ENCODE results near the gene PGM5. TPM values are rescaled to one million over a fixed set of nuclear protein-coding genes. Genes with fewer than 3 reads are reported as not detected.
"Not testable (repeated sequence)": the region's sequence is repeated elsewhere in the genome, so short reads cannot be mapped to it uniquely, and the experiment has no call there.

Gene PGM5
- total RNA-seq, 1 donor from 2014 or later: not detected

GRCh38 chr9:68342265-68343025 lies 14.0 kb upstream of the PGM5 start:
- not testable (repeated sequence) for H3K9me3 Mint-ChIP-seq (ENCODE audit: low read depth); H3K4me1 Mint-ChIP-seq (ENCODE audit: low read depth); DNase-seq (ENCODE audit: low spot score); H3K4me3 Mint-ChIP-seq (ENCODE audit: unreplicated experiment); H3K36me3 Mint-ChIP-seq (ENCODE audit: low read depth); H3K27ac Mint-ChIP-seq (ENCODE audit: unreplicated experiment)
- TF ChIP-seq, protein P1, sequence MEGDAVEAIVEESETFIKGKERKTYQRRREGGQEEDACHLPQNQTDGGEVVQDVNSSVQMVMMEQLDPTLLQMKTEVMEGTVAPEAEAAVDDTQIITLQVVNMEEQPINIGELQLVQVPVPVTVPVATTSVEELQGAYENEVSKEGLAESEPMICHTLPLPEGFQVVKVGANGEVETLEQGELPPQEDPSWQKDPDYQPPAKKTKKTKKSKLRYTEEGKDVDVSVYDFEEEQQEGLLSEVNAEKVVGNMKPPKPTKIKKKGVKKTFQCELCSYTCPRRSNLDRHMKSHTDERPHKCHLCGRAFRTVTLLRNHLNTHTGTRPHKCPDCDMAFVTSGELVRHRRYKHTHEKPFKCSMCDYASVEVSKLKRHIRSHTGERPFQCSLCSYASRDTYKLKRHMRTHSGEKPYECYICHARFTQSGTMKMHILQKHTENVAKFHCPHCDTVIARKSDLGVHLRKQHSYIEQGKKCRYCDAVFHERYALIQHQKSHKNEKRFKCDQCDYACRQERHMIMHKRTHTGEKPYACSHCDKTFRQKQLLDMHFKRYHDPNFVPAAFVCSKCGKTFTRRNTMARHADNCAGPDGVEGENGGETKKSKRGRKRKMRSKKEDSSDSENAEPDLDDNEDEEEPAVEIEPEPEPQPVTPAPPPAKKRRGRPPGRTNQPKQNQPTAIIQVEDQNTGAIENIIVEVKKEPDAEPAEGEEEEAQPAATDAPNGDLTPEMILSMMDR (IDR thresholded peaks at IDR 0.05): peak; percentile 60
- peaks cover 18% of the 10 kb centered on the region for H3K27me3 Mint-ChIP-seq (ENCODE audit: low read depth)

DNA sequence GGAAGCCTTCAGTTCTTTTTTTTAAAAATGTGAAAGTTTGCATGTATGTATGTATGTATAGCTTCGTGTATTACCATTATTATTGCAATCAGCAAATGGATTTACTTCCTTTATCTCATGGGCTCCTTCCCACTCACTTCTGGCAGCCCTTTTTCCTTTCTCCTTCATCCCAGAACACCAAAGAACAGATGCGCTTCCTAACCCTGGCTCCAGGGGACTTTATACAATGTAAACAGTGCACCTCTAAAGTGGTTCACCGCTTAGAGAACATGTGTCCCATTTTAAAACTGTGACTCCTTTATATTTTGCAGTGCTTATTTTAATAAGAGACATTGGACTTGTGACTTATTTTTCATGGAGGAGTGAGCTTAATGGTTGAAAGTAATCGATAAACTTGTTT lies 13.2 kb upstream of the PGM5 start:
- H3K4me1 Mint-ChIP-seq (ENCODE audit: low read depth): not testable (repeated sequence)
- H3K27me3 Mint-ChIP-seq (ENCODE audit: low read depth): peaks cover 17% of the 10 kb centered on the region

GRCh38 chr9:68343992-68344391 lies 12.4 kb upstream of the PGM5 start:
- not testable (repeated sequence) for H3K36me3 Mint-ChIP-seq (ENCODE audit: low read depth); H3K27ac Mint-ChIP-seq (ENCODE audit: unreplicated experiment); H3K4me1 Mint-ChIP-seq (ENCODE audit: low read depth); DNase-seq (ENCODE audit: low spot score); H3K4me3 Mint-ChIP-seq (ENCODE audit: unreplicated experiment); H3K9me3 Mint-ChIP-seq (ENCODE audit: low read depth)
- peaks cover 21% of the 10 kb centered on the region for H3K27me3 Mint-ChIP-seq (ENCODE audit: low read depth)

More for the DNA sequence above, 13.2 kb upstream of the PGM5 start:
- H3K9me3 Mint-ChIP-seq (ENCODE audit: low read depth); DNase-seq (ENCODE audit: low spot score); H3K27ac Mint-ChIP-seq (ENCODE audit: unreplicated experiment); H3K4me3 Mint-ChIP-seq (ENCODE audit: unreplicated experiment); H3K36me3 Mint-ChIP-seq (ENCODE audit: low read depth): not testable (repeated sequence)

DNA sequence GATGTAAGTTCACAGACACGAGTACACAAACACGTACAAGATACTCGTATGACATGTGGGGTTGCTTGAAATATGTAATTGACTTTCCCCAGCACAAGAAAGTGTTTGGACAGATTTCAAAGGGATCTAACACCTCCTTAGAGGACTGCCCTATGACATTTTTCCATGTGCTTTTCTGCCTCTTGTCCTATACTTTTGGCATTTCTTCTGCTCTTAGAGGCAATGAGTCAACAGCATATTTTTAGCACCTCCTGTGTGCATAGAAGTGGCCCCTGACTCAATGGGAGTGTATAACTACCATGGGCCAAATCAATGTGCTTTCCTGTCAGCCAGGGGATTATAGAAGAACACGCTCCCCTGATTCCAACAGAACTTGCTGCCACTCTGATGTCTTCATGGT lies 4.7 kb upstream of the PGM5 start:
- peaks cover 26% of the 10 kb centered on the region for H3K27me3 Mint-ChIP-seq (ENCODE audit: low read depth)
- not testable (repeated sequence) for H3K27ac Mint-ChIP-seq (ENCODE audit: unreplicated experiment); H3K4me3 Mint-ChIP-seq (ENCODE audit: unreplicated experiment); H3K4me1 Mint-ChIP-seq (ENCODE audit: low read depth); H3K36me3 Mint-ChIP-seq (ENCODE audit: low read depth); H3K9me3 Mint-ChIP-seq (ENCODE audit: low read depth); DNase-seq (ENCODE audit: low spot score)

GRCh38 chr9:68355993-68356379 lies 425 bp upstream of the PGM5 start:
- DNase-seq (ENCODE audit: low spot score); H3K36me3 Mint-ChIP-seq (ENCODE audit: low read depth); H3K9me3 Mint-ChIP-seq (ENCODE audit: low read depth); H3K4me1 Mint-ChIP-seq (ENCODE audit: low read depth); H3K27ac Mint-ChIP-seq (ENCODE audit: unreplicated experiment): not testable (repeated sequence)
- Mint-ChIP-seq H3K27me3 (ENCODE audit: low read depth) (peaks cover 32% of the 10 kb centered on the region), H3K4me3 (ENCODE audit: unreplicated experiment) (peak overlapping the region; percentile 69)

- not testable (repeated sequence) for H3K36me3 Mint-ChIP-seq (ENCODE audit: low read depth); H3K27ac Mint-ChIP-seq (ENCODE audit: unreplicated experiment); H3K4me3 Mint-ChIP-seq (ENCODE audit: unreplicated experiment); H3K4me1 Mint-ChIP-seq (ENCODE audit: low read depth); H3K9me3 Mint-ChIP-seq (ENCODE audit: low read depth)
- H3K27me3 Mint-ChIP-seq (ENCODE audit: low read depth): peaks cover 35% of the 10 kb centered on the region
- DNase-seq (ENCODE audit: low spot score): peak; percentile 89
Measured at GRCh38 chr9:68357119-68357714, 806 bp downstream of the PGM5 start.

GRCh38 chr9:68366933-68367547 lies 10.6 kb downstream of the PGM5 start:
- H3K36me3 Mint-ChIP-seq (ENCODE audit: low read depth); H3K27ac Mint-ChIP-seq (ENCODE audit: unreplicated experiment); H3K9me3 Mint-ChIP-seq (ENCODE audit: low read depth); H3K27me3 Mint-ChIP-seq (ENCODE audit: low read depth); H3K4me1 Mint-ChIP-seq (ENCODE audit: low read depth); DNase-seq (ENCODE audit: low spot score); H3K4me3 Mint-ChIP-seq (ENCODE audit: unreplicated experiment): not testable (repeated sequence)

DNA sequence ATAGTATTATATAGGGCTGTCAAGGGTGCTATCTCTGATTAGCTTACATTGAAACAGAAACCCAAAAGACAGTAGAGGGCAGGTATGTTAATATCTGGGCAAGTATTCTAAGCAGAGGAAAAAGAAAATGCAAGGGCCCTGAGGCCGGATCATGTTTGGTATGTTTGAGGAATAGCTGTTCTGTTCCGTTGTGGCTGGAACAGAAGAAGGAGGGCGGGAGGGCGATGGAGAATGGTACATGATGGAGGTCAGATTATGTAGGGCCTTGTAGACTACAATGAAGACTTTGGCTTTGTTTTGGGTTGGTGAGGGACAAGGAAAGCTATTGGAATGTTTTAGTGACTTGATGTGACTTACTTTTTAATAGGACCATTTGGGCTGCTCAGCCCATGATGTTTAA lies 19.4 kb downstream of the PGM5 start:
- not testable (repeated sequence) for H3K4me3 Mint-ChIP-seq (ENCODE audit: unreplicated experiment); H3K27ac Mint-ChIP-seq (ENCODE audit: unreplicated experiment); DNase-seq (ENCODE audit: low spot score); H3K4me1 Mint-ChIP-seq (ENCODE audit: low read depth); H3K27me3 Mint-ChIP-seq (ENCODE audit: low read depth); H3K36me3 Mint-ChIP-seq (ENCODE audit: low read depth); H3K9me3 Mint-ChIP-seq (ENCODE audit: low read depth)

DNA sequence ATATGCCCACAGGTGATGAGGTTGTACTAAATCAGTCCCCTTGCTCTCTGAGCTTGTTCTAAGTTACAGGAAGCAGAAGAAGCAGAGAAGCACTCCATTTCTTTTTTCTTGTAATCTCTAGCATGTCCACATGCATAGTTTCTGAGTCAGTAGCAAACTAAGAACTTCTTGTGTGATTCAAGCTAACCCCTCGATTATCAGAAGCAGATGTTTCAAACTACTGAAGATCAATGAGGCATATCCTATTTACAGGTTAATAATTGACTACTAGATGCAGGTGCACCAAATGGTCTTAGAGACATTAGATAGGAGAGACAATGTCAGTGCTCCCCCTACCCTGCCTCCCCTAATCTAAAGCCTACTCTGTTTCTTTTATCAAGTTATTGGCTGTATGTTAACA lies 21.3 kb downstream of the PGM5 start:
- not testable (repeated sequence) for H3K4me1 Mint-ChIP-seq (ENCODE audit: low read depth); H3K4me3 Mint-ChIP-seq (ENCODE audit: unreplicated experiment); DNase-seq (ENCODE audit: low spot score); H3K9me3 Mint-ChIP-seq (ENCODE audit: low read depth); H3K27me3 Mint-ChIP-seq (ENCODE audit: low read depth); H3K36me3 Mint-ChIP-seq (ENCODE audit: low read depth); H3K27ac Mint-ChIP-seq (ENCODE audit: unreplicated experiment)

DNA sequence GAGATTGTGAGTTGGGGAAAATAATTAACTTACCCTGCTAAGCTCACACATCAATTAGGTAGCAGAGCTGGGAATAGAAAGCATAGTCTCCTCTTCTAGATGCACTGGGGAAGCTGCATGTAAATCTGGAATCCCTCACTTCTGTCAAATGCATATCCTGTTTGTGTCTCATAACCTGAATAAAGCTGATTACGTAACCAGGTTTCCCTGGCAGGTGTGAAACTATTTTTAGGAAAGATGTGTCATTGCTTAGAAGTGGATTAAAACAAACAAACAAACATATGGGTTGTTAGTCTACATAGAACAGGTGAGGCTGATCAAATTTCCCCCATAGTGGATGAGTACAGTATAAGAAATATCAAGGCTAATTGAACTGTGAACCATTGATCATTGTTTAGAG lies 27.5 kb downstream of the PGM5 start:
- H3K9me3 Mint-ChIP-seq (ENCODE audit: low read depth); H3K4me1 Mint-ChIP-seq (ENCODE audit: low read depth); H3K4me3 Mint-ChIP-seq (ENCODE audit: unreplicated experiment); DNase-seq (ENCODE audit: low spot score); H3K27ac Mint-ChIP-seq (ENCODE audit: unreplicated experiment); H3K36me3 Mint-ChIP-seq (ENCODE audit: low read depth); H3K27me3 Mint-ChIP-seq (ENCODE audit: low read depth): not testable (repeated sequence)

DNA sequence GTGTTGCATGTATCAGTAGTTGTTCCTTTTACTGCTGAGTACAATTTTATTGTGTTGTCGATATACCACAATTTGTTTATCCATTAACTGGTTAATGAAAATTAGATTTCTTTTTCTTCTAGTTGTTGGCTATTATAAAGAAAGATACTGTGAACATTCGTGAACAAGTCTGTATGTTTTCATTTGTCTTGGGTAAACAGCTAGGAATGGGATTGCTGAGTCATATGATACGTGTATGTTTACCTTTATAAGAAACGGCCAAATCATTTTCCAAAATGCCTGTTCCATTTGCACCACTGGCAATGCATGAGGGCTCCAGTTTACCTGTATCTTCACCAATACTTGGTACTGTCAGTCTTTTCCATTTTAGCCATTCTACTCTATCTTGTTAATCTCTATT lies 33.1 kb downstream of the PGM5 start:
- not testable (repeated sequence) for H3K9me3 Mint-ChIP-seq (ENCODE audit: low read depth); H3K27ac Mint-ChIP-seq (ENCODE audit: unreplicated experiment); H3K4me1 Mint-ChIP-seq (ENCODE audit: low read depth); H3K36me3 Mint-ChIP-seq (ENCODE audit: low read depth); H3K27me3 Mint-ChIP-seq (ENCODE audit: low read depth); H3K4me3 Mint-ChIP-seq (ENCODE audit: unreplicated experiment); DNase-seq (ENCODE audit: low spot score)

DNA sequence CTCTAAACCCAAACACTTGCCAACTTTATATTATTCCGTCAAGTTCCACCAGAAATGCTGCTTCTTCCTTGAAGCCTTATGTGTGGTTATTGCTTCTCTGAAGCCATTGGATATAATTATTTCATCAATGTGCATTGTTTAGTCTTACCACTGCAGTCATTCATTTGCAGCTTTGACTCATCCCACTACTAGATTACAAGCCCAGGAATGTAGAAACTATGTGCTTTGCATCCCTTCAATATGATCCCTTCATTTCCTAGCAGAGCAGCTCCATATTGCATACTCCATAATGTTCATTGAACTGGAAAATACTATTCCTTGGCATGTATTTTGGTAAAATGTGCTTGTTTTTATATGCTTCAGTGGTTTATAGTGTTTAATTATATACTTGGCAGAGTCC lies 34.3 kb downstream of the PGM5 start:
- not testable (repeated sequence) for H3K27me3 Mint-ChIP-seq (ENCODE audit: low read depth); H3K9me3 Mint-ChIP-seq (ENCODE audit: low read depth); H3K27ac Mint-ChIP-seq (ENCODE audit: unreplicated experiment); H3K4me1 Mint-ChIP-seq (ENCODE audit: low read depth); H3K4me3 Mint-ChIP-seq (ENCODE audit: unreplicated experiment); H3K36me3 Mint-ChIP-seq (ENCODE audit: low read depth); DNase-seq (ENCODE audit: low spot score)

All from chondrocyte (in vitro differentiated cells).